HG02884 (cell line): ENCODE data around the gene G6PC3.
"Not testable (repeated sequence)": the region's sequence is repeated elsewhere in the genome, so short reads cannot be mapped to it uniquely, and the experiment has no call there.

Experiments used
- ATAC-seq: cut with Tn5 transposase; IDR thresholded peaks from one replicate; pipeline ENCODE4 v1.9.1; 2021; ENCODE audit warnings: mild to moderate bottlenecking, moderate library complexity; ENCODE audit not compliant: unreplicated experiment

Gene G6PC3

GRCh38 chr17:44070455-44071197 lies at the start of gene G6PC3:
TSS of gene G6PC3 (plus strand) at chr17:44070735. CDS start at chr17:44070966, 231 bp downstream.
- ATAC-seq, result no peak

GRCh38 chr17:44021227-44021626 lies 49.3 kb upstream of the G6PC3 start:
- not testable (repeated sequence) for ATAC-seq

GRCh38 chr17:44022246-44022645 lies 48.3 kb upstream of the G6PC3 start:
- no peak for ATAC-seq

DNA sequence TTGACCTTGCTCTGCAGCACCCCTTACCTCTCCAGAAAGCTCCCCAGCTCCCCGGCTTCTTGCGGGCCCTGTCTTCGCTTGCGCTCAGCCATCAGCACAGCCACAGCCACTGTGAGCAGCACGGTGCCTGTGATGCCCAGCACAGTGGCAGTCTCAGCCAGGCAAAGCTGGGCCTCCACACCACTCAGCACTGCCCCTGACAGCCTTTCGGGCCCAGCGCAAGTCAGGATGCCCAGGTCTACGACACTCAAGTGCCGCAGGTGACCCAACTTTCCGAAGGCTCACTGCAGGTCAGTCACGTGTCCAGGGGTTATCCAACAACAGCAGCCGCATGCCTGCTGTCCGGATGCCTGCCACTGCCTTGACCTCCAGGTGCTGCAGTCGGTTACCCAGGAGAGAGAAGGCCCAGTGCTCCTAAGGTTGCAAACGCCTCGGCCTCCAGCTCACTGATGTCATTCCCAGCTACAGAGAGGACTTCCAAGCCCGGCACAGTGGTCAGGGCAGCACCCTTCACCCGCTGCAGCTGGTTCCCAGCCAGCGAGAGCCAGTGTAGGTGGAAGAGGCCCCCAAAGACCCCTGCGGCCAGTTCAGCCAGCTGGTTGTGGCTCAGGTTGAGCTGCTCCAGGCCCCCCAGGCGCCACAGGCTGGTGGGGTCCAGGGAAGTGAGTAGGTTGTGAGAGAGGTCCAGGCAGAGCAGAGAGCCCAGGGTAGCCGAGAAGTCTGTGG lies 46.8 kb upstream of the G6PC3 start:
- ATAC-seq, result no peak

DNA sequence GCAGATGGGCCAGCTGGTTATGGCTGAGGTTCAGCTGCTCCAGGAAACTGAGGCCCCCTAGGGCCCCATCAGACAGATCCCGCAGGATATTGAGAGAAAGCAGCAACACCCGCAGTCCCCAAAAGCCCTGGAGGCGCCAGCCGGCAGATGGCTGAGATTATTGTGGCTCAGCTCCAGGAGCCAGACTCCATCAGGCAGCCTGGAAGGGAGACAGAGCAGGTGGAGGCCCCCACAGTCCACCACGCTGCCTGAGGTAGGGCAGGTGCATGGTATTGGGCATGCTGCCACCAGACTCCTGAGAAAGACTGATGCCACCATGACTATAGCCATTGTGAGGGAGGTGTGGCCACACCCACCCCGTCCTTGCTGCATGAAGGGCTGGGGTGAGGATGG lies 46.3 kb upstream of the G6PC3 start:
- ATAC-seq, result no peak

- ATAC-seq, result no peak
Measured at GRCh38 chr17:44024853-44025252, 45.7 kb upstream of the G6PC3 start.

DNA sequence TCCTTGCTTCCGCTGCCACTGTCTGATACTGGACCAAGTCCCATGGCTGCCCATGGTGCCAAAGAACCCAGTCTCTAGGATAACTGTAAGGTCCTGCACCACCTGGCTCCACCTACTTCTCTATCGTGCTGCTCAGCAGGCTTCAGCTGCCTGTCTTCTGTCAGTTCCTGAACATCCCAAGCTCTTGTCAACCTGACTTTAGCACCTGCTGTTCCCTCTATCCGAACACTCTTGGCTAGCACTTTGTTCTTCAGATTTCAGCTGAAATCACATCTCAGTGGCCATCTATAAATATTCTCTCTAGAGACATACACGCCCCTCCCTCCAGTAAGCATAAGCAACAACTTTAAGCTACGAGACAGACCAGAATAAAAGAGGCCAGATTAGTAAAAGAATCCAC lies 40.8 kb upstream of the G6PC3 start:
- ATAC-seq, result no peak

- ATAC-seq, result no peak
Measured at GRCh38 chr17:44030482-44030881, 40.1 kb upstream of the G6PC3 start.

GRCh38 chr17:44033861-44034408 lies 36.6 kb upstream of the G6PC3 start:
- ATAC-seq, result no peak

- ATAC-seq, result not testable (repeated sequence)
Measured at GRCh38 chr17:44034688-44035087, 35.8 kb upstream of the G6PC3 start.

- ATAC-seq, result no peak
Measured at GRCh38 chr17:44037471-44037870, 33.1 kb upstream of the G6PC3 start.

GRCh38 chr17:44038604-44039011 lies 31.9 kb upstream of the G6PC3 start:
- ATAC-seq, result no peak

- ATAC-seq, result no peak
Measured at GRCh38 chr17:44039829-44040635, 30.5 kb upstream of the G6PC3 start.

DNA sequence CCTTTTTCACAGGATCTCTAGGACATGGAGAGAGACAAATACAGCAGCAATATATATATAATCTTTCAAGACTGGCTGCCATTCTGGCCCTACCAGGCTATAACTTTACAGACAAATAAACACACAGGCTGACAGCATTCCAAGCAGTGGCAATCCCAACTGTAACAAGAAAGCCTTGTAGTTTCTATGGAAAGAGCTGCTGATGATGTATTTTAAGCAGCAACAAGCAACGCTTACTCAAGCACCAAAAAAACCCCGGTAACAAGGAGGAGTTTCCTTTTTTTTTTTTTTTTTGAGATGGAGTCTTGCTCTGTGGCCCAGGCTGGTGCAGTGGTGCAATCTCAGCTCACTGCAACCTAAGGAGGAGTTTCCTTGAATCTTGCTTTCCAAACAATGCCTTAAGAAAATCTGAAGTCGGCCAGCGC lies 27.3 kb upstream of the G6PC3 start:
- no peak for ATAC-seq

GRCh38 chr17:44044071-44044470 lies 26.5 kb upstream of the G6PC3 start:
- no peak for ATAC-seq

GRCh38 chr17:44045486-44045885 lies 25.0 kb upstream of the G6PC3 start:
- no peak for ATAC-seq

DNA sequence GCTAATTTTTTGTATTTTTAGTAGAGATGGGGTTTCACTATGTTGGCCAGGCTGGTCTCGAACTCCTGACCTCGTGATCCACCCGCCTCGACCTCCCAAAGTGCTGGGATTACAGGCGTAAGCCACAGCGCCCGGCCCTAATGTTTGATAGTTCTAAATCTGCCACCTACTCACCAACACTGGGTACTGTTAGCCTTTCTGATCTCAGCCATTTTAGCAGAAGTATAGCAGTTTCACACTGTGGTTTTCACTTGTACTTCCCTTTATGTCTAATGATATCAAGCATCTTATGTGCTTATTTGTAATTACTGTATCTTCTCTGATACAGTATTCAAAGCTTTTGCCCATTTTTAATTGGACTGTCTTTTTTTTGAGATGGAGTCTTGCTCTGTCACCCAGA lies 23.6 kb upstream of the G6PC3 start:
- ATAC-seq, result not testable (repeated sequence)

GRCh38 chr17:44049294-44050060 lies 21.1 kb upstream of the G6PC3 start:
- no peak for ATAC-seq

DNA sequence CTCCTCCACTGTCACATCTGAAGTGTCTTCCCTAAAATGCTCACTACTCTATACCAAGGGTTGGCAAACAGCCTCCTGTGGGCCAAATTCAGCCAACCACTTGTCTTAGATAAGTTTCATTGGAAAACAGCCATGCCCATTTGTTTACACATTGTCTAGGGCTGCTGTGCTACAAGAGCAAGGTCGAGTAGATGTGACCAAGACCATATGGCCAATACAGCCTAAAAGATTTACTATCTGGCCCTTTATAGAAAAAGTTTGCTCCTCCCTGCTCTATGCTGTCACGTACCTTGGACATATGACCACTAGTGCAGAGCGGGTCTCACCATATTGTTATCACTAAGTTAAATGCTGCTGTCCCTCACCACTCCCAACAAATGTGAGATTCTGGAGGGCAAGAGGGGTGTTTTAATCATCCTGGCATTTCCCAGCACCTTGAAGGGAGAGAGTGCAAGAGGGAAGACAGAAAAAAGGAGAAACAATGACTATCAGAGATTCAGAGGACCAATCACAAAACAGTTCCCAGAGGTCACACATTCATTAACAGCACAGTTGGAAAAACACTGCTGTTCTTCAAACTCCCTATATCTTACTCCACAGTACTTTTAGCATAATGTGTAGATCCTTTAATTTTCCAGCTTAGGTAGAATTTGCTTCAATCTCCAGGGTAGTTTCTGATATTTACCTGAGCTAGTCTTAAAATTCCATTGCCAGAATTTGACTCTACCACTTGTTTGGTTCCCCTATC lies 17.2 kb upstream of the G6PC3 start:
- no peak for ATAC-seq
